Right cardiac atrium (tissue), 5 donors: Measurements from ENCODE around the gene P2RY11. TPM values are rescaled to one million over a fixed set of nuclear protein-coding genes. Genes with fewer than 3 reads are reported as not detected.

Source experiments
- ATAC-seq, 2 donors: fragments of 200-7000 bp; cut with Tn5 transposase; one replicate each; pipeline versions ENCODE4 v1.8.0 to v1.9.1; 2020; ENCODE audit warnings: moderate library complexity in 2 of 2, mild to moderate bottlenecking in 1 of 2
- DNase-seq, 3 donors: peaks; one replicate each; pipeline ENCODE4 v3.0.0-alpha.2; 2020
- H3K27ac ChIP-seq: one replicate; pipeline ENCODE4 v1.5.1; 2013; ENCODE audit warnings: mild to moderate bottlenecking, low read length, control low read depth, moderate library complexity
- H3K27me3 ChIP-seq: one replicate; pipeline ENCODE4 v1.6.1; 2013; ENCODE audit not compliant: control insufficient read depth, insufficient read depth
- H3K4me1 ChIP-seq: one replicate; pipeline ENCODE4 v1.6.1; 2013; ENCODE audit warnings: low read length; ENCODE audit not compliant: control insufficient read depth, insufficient read depth
- H3K4me3 ChIP-seq: one replicate; pipeline ENCODE4 v1.5.1; 2013; ENCODE audit warnings: low read length, control low read depth
- H3K9me3 ChIP-seq: one replicate; pipeline ENCODE4 v1.6.1; 2013; ENCODE audit warnings: low read length; ENCODE audit not compliant: control insufficient read depth
- WGBS: extraction: QIAGEN DNeasy Blood & Tissue Kit; methylation state at CpG from one replicate; pipeline ENCODE4 v1.1.7; 2013; 5-methylcytosine and 5-hydroxymethylcytosine counted together
- intact Hi-C, 4 donors: fragments of 100-400 bp; cut with DNase I; formaldehyde crosslinking; loops; one replicate each; pipeline versions ENCODE4 v1.11.0 to v1.14.0; 2022 to 2023
- polyA plus RNA-seq: library from polyadenylated mRNA; stranded (reverse); fragments of 200-250 nt; gene quantifications from one replicate; pipeline ENCODE4 v1.2.3, GENCODE V29; 2013
- total RNA-seq, 4 donors: library from RNA; stranded (reverse); fragmentation: NEBNext Ultra II Directional; extraction: Animal tissue kit (Norgen Biotek cat#: 25700); gene quantifications; one replicate each; pipeline ENCODE4 v1.2.1, GENCODE V29; 2021
- donor health status: healthy with polysubstance abuse.
- donor health status: DM: no; HTN: yes; CAD: no.
- donor health status: DM: no; HTN: no; CAD: no.
- donor health status: DM: no; HTN: yes; CAD: no; lungs with severe emphysema.
- donor health status: DM: yes; HTN: yes; CAD: no.

P2RY11 gene
- total and polyA plus RNA-seq, 5 donors = 2.9 to 6.6 (median 4.4) TPM

GRCh38 chr19:10085641-10086590 lies 25.6 kb upstream of the P2RY11 start, which contains the start of gene SHFL:
Gene SHFL, plus strand, starts transcription at chr19:10086317. Its CDS starts 111 bp downstream, at chr19:10086428.
- no peaks in the 10 kb centered on the region for H3K9me3 ChIP-seq
- peaks cover 3% of the 10 kb centered on the region for H3K4me1 ChIP-seq
- H3K27me3 ChIP-seq = no peaks in the 10 kb centered on the region
- intact Hi-C loops = no loop called here
- 5% methylated on average over 81 of the region's 81 CpGs for WGBS
- DNase-seq (peak; percentile 78 to 93 (median 92)), ATAC-seq (peak; percentile 94 to 95)
- H3K4me3 ChIP-seq = peak within 1 kb of the TSS; percentile 75
- peak within 1 kb of the TSS; percentile 72 for H3K27ac ChIP-seq

DNA sequence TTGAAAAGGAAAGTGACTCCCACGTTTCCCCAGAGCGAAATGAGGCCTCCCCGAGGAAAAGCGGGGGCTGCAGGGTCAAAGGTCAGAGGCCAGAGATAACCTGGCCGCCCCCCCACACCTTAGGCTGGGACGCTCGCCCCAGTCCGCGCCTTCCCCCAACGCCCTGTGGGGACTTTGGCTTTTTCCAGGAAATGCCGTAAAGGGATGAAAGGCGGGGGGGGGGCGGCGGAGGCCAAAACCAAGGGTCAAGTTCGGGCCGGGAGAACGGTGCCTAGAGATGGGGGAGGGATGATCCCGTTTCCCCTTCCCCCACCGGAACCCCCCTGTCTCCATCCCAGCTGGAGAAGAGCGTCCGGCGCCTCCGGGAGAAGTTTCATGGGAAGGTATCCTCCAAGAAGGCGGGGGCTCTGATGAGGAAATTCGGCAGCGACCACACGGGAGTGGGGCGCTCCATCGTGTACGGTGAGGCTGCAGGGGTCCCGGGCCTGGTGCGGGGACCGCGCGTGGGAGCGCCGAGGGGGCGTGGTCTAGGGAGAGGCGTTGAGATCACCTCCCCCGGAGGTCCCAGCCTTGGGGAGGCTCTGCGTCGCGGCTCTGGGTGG lies 24.8 kb upstream of the P2RY11 start:
- 4% methylated on average over 43 of the region's 43 CpGs for WGBS

GRCh38 chr19:10087296-10088061 lies 24.0 kb upstream of the P2RY11 start:
- ATAC-seq (no peak), DNase-seq (no peak)
- Histone ChIP-seq H3K9me3 (no peaks in the 10 kb centered on the region), H3K4me3 (peak overlapping the region; percentile 75), H3K27me3 (no peaks in the 10 kb centered on the region), H3K4me1 (peaks cover 3% of the 10 kb centered on the region), H3K27ac (peak overlapping the region; percentile 72)
- 90% methylated on average over 18 of the region's 18 CpGs for WGBS
- intact Hi-C loops = no loop called here

More for the DNA sequence above, 24.8 kb upstream of the P2RY11 start:
- no peaks in the 10 kb centered on the region for H3K9me3 ChIP-seq
- intact Hi-C loops = no loop called here
- peak overlapping the region; percentile 75 for H3K4me3 ChIP-seq
- DNase-seq (peak in 2 of 3 donors; percentile 40 to 79), ATAC-seq (peak; percentile 11 to 53)
- H3K27me3 ChIP-seq = no peaks in the 10 kb centered on the region
- H3K27ac ChIP-seq = peak overlapping the region; percentile 72
- H3K4me1 ChIP-seq = peaks cover 3% of the 10 kb centered on the region

DNA sequence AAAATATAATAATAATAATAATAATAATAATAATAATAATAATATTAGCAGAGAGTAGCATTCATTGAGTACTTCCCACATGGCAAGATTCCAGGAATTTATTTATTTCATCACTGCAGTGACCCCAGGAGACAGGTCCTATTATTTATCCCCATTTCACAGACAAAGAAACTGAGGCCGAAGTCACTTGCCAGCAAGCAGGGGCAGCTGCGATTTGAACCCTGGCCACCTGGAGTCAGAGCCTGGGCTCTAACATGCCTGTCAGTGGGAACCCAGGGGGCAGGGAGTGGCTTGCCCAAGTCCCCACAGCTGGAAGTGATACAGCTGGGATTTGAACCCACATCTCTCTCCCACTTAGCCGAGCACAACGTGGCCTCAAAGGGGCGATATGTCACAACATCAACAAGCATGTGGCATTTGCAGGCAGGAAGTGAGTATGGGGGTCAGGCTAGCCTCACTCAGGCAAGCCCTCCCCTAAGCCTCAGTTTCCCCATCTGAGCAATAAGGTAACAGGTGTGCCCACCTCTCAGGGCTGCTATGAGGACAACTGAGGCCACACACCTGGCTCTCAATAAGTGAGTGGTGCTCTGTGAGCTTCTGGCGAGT lies 22.4 kb upstream of the P2RY11 start:
- Histone ChIP-seq H3K4me1 (peaks cover 3% of the 10 kb centered on the region), H3K27ac (no peak overlapping the region), H3K9me3 (no peaks in the 10 kb centered on the region), H3K27me3 (no peaks in the 10 kb centered on the region), H3K4me3 (no peak overlapping the region)
- DNase-seq = no peak
- intact Hi-C loops = no loop called here
- ATAC-seq = no peak
- WGBS = 94% methylated on average over 6 of the region's 6 CpGs

DNA sequence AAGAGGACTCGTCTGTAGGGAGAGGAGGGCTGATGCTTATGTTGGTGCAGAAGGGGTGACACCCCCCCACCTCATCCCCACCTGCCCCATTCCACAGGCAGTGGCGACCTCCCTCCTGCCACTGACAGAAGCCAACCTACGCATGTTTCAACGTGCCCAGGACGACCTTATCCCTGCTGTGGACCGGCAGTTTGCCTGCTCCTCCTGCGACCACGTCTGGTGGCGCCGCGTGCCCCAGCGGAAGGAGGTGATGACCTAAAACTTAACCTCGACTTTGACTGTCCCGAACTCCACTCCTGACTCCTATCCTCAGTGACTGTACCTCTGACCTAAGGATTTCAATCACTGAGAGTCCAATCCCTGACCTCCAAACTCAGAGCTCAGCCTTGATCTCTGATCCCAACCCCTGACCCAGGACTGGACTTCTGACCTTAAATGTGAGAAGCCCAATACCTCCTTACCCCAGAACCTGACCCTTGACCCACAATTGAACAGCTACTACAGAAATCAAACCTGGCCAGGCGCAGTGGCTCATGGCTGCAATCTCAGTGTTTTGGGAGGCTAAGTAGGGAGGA lies 21.6 kb upstream of the P2RY11 start:
- Histone ChIP-seq H3K4me3 (no peak overlapping the region), H3K27me3 (no peaks in the 10 kb centered on the region), H3K27ac (no peak overlapping the region), H3K9me3 (no peaks in the 10 kb centered on the region), H3K4me1 (peaks cover 3% of the 10 kb centered on the region)
- DNase-seq (no peak), ATAC-seq (no peak)
- 87% methylated on average over 15 of the region's 15 CpGs for WGBS
- intact Hi-C loops = no loop called here

GRCh38 chr19:10091370-10091687 lies 20.2 kb upstream of the P2RY11 start:
- Histone ChIP-seq H3K4me1 (peaks cover under 1% of the 10 kb centered on the region), H3K9me3 (no peaks in the 10 kb centered on the region), H3K27me3 (no peaks in the 10 kb centered on the region), H3K4me3 (no peak overlapping the region), H3K27ac (no peak overlapping the region)
- intact Hi-C loops = no loop called here
- ATAC-seq (no peak), DNase-seq (no peak)
- WGBS = 95% methylated on average over 17 of the region's 17 CpGs

DNA sequence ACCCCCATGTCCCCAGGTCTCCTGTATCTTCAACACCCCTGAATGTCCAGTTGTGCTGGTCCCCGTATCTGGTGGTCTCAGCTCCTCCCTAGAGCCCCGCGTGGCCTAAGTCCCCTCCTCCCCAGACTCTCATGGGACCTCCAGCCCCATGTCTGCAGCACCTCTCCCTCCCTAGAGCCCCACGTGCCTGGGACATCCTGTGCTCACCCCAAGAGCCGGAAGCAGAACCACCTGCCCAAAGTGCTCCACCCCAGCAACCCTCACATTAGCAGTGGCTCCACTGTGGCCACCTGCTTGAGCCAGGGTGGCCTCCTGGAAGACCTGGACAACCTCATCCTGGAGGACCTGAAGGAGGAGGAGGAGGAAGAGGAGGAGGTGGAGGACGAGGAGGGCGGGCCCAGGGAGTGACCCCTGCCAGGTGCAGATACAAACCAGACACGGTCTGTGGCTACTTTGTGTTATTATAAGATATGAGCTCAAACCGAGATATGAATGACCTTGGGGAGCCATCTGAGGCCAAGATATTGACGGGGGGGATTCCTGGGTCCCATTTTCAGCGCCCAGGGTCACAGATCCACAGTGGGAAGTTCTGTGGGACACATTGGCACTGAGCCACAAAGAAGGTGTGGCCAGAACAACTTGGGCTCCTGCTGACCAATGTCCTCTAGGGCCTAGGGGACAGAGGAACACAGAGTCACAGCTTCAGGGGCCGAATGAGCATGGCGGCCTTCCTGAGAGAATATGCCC lies 19.4 kb upstream of the P2RY11 start:
- peaks cover 2% of the 10 kb centered on the region for H3K4me1 ChIP-seq
- no peaks in the 10 kb centered on the region for H3K9me3 ChIP-seq
- H3K4me3 ChIP-seq = no peak overlapping the region
- no peak overlapping the region for H3K27ac ChIP-seq
- no peaks in the 10 kb centered on the region for H3K27me3 ChIP-seq
- DNase-seq (peak in 1 of 3 donors; percentile 60), ATAC-seq (no peak)
- 77% methylated on average over 13 of the region's 13 CpGs for WGBS
- intact Hi-C loops = no loop called here

DNA sequence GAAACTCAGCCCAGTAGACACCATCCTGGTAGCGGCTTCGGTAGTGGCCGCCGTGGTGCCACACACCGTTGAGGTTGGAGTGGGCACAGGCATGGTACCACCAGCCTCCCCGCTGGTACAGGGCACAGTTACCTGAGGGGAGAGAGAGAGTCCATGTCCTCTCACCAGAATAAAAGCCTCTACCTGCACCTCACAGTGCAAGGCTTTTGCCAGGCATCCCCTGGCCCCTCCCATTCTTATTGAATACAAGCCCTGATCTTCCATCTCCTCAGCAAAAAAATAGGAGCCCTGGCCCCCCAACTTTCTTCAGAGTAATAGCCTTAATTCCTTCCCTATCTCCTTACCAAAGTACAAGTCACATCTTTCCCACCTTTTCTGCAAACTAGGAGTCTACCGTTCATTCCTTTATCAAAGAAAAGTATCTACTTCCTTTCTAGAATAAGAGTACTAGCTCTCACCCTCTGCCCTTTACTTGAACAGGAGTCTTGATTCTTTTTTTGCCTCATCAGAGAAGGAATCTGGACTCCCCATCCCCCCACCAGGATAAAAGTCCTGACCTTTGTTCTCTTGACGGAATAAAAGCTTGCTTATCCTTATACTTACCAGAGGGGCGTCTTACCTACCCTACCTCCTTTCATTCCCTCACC lies 18.7 kb upstream of the P2RY11 start:
- Histone ChIP-seq H3K4me1 (peaks cover 2% of the 10 kb centered on the region), H3K4me3 (no peak overlapping the region), H3K9me3 (no peaks in the 10 kb centered on the region), H3K27me3 (no peaks in the 10 kb centered on the region), H3K27ac (no peak overlapping the region)
- no peak for ATAC-seq
- intact Hi-C loops = no loop called here
- 92% methylated on average over 9 of the region's 9 CpGs for WGBS
- DNase-seq = no peak

DNA sequence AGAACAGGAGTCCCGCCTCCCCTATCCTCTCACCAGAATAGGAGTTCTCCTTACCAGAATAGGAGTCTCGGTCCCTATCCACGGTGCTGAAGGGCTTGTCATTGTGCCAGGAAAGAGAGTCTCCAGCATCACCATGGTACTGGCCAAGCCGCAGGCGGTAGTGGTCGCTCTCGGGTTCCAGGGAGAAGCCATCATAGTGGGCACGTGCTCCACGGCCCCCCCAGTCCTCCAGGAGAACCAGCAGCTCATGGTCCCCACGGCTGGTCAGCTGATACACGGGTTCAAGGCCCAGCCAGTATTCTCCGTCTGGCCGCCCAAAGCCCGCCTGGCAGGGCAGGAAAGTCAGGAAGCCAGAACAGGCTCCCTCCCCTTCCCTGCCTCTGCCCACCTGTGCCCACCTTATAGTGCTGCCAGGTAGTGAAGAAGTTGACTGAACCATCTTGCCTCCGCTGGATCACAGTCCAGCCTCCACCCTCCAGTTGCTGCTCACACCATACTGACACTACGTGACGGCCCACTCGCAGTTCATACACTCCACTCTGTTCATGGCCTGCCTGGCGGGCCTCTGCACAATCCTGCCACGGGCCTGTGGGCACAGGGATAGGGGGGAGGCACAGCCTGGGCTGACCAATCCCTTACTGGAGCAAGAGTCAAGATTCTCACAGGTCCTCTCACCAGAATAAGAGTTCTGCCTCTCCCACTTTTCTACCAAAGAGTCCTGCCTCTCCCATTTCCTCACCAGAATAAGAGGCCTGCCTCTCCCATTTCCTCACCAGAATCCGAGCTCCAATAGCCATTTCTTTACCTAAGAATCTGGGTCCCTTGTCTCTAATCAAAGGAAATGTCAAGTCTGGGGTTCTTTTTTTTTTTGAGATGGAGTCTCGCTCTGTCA lies 18.0 kb upstream of the P2RY11 start:
- DNase-seq (no peak), ATAC-seq (no peak)
- Histone ChIP-seq H3K9me3 (no peaks in the 10 kb centered on the region), H3K27ac (no peak overlapping the region), H3K27me3 (no peaks in the 10 kb centered on the region), H3K4me1 (peaks cover 2% of the 10 kb centered on the region), H3K4me3 (no peak overlapping the region)
- intact Hi-C loops = no loop called here
- WGBS = 84% methylated on average over 22 of the region's 22 CpGs
